GM18508 (cell line): Measurements from ENCODE around the gene MCU.
"Not testable (repeated sequence)": the region's sequence is repeated elsewhere in the genome, so short reads cannot be mapped to it uniquely, and the experiment has no call there.

Source experiments
- ATAC-seq: cut with Tn5 transposase; IDR thresholded peaks from one replicate; pipeline ENCODE4 v1.9.1; 2021; ENCODE audit warnings: moderate number of reproducible peaks; ENCODE audit not compliant: insufficient read depth, unreplicated experiment

The MCU gene

GRCh38 chr10:72921147-72921683 lies 229.3 kb downstream of the MCU start:
- not testable (repeated sequence) for ATAC-seq

- ATAC-seq, result no peak
Measured at GRCh38 chr10:72924351-72924750, 232.4 kb downstream of the MCU start.

GRCh38 chr10:72925951-72926465 lies 234.1 kb downstream of the MCU start:
- ATAC-seq, result no peak

- no peak for ATAC-seq
Measured at GRCh38 chr10:72927485-72927884, 235.5 kb downstream of the MCU start.

- no peak for ATAC-seq
Measured at GRCh38 chr10:72928798-72929197, 236.9 kb downstream of the MCU start.

GRCh38 chr10:72930276-72930675 lies 238.3 kb downstream of the MCU start:
- ATAC-seq, result no peak

- no peak for ATAC-seq
Measured at GRCh38 chr10:72932259-72933015, 240.5 kb downstream of the MCU start.

GRCh38 chr10:72935361-72935760 lies 243.4 kb downstream of the MCU start:
- ATAC-seq, result no peak
